GM18519 (cell line): ENCODE results near the gene IGFBP7.
A peak's percentile ranks its signal among the peaks of the same experiment; 100 is the strongest.

ENCODE experiments used
- ATAC-seq: cut with Tn5 transposase; IDR thresholded peaks from one replicate; pipeline ENCODE4 v1.9.1; 2021; ENCODE audit warnings: mild to moderate bottlenecking, moderate library complexity; ENCODE audit not compliant: unreplicated experiment, low FRiP score

The IGFBP7 gene

DNA sequence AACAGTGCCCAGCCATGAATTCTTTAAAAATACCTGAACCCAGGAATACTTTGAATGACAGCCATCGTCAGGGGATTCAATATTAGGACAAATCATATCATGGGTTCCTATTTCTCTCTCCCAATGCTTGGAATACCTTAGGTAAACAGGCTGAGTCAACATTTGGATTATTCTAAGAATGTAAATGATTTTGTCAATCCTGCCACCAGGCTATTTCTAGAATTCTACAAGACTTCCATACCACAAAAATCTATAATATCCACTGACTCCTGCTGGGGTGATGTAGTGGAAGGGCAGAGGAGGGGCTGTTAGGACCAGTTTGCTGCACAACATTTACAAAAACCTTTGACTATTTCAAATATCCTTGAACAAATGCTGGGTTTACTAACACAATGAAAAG lies 65.2 kb downstream of the IGFBP7 start:
- ATAC-seq: no peak

DNA sequence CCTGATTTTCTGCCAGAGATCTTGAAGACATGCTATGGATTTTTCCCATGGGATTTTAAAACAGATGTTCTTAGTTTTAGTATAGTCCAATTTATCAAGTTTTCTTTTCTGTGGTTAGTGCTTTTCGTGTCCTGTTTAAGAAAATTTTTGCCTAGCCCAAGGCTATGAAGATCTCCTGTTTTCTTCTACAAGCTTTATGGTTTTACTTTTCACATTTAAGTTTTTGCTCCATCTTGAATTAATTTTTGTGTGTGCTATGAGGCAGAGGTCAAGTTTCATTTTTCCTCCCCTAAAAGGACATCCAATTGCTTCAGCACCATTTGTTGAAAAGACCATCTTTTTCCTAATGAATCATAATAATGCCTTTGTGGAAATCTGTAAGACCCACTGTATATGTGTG lies 65.9 kb downstream of the IGFBP7 start:
- ATAC-seq: no peak

DNA sequence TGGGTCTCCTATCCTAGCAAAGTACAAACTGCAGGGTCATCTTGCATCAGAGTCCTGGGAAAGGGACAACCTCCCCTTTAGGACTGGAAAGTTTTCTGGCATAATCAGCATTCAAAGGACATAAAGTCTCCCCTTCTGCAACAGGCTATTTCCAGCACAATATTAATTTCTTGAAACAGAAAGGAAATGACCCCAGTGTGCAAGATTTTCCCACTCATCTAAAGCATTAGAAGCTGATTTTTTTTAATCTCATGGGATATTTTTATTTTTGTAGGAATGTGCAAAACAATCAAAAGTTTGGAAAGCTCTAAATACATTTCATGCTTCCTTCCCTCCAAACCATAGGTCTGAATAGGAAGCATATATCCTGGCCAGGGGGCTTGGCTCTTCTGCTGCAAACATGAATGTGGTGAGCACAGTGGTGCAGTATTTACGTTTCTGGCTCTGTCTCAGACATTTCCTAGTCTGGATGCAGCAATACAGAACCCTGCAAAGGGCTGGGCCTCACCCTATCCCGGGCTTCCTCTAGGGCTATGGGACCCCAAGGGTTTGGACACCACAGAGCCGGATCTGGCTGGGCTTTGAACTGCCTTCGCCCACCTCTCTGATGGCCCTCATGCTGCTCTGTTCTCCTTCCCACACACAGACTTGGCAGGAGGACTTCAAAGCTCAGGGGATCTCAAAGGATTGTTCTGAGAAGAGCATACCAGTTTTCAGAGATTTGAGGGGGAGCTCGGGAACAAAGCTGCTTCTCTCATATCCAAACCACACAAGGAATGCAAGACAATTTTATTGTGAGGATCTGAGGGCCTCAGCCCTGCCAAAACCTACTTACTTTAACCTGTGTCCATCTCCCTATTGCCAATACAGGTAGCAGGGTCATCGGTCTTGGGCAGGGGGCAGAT lies 66.6 kb downstream of the IGFBP7 start:
- ATAC-seq: no peak

DNA sequence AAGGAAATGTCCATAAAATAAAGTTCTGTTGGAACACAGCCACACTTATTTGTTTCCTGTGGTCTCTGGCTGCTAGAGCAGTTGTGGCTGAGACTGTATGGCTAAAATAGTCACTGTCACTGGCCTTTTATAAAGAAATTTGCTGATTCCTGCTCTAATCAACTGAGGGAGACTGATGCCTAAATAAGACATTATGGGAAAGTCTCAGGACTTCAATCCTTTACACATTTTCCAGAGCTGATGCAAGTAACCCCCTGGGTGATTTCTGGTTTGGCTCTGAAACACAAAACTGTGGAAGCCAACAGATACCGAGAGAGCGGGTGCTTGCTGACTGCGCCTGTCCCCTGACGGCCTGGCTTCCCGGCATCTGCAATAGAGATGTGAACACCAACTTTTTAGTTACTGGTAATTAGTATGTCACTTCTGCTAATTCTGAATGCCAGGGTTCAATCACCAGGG lies 67.4 kb downstream of the IGFBP7 start:
- ATAC-seq: no peak

DNA sequence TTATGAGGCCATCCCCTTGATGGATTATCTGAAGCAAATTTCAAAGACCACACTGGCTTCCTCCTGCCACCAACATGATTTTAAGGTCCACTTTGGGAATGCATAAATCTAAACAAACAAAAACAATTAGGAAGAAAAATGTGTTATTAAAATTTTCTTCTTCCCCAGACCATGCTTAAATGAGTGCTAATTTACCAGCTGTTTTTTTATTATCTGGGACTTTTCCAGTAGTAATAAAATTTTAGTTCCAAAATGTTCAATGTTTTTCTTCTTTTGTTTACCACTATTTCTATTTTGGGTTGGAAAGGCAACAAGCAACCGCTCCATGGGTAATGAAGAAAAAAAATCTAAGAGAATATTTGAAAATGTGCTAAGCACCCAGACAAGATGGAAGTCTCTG lies 69.2 kb downstream of the IGFBP7 start:
- no peak for ATAC-seq

DNA sequence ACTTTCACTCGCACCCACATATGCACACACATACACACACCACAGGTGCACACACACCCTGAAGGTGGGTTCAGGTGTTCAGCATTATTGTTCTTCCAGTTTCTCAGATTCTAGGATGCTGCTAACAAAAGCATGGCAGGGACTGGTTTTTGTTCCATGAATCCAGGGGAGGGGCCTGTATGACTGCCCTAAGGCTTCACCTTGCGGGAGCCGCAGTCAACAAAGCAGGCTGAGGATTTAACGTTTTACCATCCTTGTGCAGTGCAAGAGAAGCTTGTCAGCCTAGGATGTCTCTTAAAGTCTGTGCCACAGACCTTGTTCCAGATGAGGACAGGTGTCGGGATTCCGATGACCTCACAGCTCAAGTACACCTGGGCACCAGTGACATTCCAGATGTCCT lies 69.7 kb downstream of the IGFBP7 start:
- no peak for ATAC-seq

DNA sequence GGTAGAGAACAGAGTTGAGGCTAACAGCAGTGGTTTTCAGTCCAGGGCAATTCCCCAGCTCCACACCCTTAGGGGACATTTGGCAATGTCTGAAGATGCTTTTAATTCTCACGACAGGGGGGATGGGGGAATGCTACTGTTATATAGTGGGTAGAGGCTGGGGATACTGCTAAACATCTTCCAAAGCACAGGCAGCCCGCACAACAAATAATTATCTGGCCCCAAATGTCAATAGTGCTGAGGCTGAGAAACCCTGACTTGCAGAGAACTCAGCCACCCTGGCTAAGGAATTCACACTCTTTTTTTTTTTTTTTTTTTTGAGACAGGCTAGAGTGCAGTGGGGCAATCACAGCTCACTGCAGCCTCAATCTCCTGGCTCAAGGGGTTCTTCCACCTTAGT lies 70.8 kb downstream of the IGFBP7 start:
- ATAC-seq: no peak

DNA sequence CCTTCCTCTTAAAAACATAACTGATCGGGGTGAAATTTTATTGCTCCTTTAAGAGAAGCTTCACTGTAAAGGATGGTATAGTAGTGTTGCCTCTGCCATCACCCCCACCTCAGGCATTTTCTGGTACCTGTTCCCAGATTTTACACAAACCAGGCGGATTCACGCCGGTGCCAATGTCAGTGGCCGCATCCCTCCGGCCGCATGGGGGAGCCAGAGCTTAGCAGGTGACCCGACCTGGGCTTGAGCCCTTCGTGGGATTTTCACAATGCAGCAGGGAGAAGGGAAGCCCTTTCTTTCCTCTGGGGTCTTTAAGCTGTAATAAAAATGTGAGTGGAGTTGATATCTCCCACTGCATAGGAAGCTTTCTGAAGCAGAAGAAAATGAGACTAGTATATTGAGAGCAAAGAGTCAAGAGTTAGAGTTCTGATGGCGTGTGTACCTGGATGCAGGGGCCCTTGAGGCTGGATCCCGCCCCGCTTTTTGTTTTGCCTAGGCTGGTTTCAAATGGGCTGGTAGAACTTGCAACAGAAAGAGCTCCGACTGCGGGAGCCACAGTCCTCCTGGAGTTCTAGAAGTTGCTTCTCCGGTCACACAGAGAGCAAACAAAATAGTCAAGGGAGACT lies 72.1 kb downstream of the IGFBP7 start:
- peak; percentile 68 for ATAC-seq

DNA sequence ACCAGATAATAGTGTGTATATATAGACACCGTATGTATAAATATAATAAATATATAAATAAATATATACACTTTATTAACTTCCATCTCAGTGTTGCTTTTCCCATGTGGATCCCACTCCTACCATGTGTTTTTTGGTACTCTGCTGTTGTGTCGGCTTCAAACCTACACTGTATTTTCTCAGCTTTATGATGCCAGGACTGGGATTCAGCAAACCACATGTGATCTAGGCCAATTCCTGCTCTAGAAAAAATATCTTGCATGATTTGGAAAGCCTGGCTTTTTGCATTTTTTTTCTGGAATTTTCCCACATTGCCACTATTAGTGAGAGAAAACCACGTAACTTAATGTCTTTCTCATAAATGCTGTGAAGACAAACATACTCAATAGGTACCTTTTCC lies 75.7 kb downstream of the IGFBP7 start:
- ATAC-seq: no peak

DNA sequence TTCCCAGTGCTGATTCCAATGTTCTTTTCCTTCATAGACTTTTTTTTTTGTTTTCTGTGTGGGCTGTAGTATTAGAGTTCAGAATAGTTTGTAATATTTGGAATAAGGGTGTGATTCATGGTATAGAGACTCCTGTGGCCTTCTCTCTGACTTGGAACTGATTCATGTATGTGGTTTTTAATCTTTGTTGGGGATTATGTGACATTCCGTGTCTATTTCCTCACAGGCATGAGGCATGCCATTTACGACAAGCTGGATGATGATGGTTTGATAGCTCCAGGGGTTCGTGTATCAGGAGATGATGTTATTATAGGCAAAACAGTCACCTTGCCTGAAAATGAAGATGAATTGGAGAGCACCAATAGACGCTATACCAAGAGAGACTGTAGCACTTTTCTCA lies 87.1 kb downstream of the IGFBP7 start:
- no peak for ATAC-seq

DNA sequence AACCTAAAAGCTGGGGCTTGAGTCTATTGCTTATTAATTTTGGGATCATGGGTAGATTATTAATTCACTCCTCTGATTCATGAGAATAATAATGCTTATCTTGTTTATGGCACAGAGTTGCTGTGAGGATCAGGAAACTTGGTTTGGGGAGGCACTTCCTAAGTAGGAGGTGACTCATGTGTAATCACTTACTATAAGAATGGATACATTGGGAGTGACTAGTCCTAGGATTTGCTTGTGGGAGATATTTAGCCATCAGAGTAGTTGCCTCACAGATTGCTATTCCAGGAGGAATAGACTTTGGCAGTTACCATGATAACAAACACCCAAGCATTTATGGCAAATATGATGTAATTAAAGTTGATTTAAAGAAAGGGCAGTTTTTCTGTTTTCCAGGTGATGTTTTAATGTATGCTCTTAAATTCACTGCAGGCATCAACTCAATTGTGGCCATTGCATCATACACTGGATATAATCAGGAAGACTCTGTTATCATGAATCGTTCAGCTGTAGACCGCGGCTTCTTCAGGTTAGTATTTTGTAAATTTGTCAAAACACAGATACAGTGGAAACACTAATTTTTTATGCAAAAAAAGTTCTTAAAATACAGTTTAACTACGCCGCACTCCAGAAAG lies 89.6 kb downstream of the IGFBP7 start:
- ATAC-seq: no peak

DNA sequence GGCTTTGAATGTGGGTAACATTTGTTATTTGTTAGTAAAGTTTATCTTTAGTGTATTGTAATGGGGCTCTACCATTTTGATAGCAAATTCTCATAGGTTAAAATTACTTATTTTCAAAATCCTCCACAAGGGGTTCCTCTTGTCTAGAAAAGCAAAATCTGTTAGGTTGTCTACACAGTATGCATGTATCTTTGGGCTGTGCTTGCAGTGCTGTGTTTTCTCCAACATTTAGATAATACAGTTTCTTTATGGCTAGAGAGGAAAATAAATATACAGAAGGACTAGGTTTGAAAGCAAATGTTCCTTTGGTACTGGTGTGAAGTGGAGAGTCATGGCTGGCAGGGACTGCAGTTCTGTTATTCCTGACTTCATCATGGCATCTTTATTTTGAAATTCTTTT lies 91.2 kb downstream of the IGFBP7 start:
- ATAC-seq: no peak

DNA sequence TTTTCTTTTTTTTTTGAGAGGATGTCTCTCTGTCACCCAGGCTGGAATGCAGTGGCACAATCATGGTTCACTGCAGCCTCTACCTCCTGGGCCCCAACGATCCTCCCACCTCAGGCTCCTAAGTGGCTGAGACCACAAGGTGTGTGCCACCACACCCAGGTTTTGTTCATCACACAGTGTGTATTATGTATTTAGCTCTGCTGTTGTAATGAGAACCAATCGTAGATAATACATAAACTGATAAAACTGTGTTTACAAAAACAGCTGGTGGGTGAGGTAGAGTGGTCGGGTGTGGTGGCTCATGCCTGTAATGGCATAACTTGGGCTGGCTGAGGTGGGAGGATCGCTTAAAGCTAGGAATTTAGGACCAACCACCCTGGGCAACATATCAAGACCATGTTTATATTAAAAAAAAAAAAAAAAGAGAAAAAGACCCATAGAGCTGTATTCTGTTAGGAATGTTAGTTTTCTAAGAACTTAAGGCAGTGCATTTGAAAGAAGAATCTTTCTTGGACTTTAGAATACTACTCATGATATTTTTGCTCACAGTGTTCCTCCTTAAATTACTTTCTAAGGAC lies 96.6 kb downstream of the IGFBP7 start:
- ATAC-seq: no peak

DNA sequence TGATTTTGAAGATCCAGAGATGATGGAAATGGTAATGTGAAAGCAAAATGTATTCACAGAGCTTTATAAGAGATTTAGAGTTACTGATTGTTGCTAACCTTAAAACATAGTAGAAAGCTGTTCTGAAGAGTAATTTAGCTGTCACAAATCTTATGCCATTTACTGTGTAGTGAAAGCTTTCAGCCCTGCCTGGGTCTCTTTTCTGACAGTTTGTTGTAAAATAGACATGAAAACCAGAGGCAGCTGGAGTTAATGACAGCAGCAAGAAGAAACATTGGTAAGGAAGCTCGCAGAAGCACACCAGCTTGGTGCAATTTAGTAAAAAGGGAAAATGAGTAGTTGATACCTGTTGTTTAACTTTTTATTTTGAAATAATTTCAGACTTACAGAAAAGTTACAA lies 110.4 kb downstream of the IGFBP7 start:
- no peak for ATAC-seq

DNA sequence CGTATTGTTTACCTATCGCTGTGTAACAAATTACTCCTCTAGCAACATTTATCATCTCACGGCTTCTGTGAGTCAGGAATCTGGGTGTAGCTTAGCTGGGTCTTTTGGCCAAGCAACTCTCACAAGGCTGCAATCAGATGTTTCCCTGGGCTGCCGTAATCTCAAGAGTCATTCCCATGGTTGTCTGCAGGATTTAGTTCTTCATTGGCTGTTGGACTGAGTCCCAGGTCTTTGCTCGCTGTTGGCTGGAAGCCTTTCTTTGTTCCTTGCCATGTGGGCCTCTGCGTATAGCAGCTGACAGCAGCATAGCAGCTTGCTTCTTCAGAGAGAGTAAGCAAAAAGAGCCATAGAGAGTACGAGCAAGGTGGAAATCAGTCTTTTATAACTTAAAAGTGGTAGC lies 114.7 kb downstream of the IGFBP7 start:
- ATAC-seq: no peak

DNA sequence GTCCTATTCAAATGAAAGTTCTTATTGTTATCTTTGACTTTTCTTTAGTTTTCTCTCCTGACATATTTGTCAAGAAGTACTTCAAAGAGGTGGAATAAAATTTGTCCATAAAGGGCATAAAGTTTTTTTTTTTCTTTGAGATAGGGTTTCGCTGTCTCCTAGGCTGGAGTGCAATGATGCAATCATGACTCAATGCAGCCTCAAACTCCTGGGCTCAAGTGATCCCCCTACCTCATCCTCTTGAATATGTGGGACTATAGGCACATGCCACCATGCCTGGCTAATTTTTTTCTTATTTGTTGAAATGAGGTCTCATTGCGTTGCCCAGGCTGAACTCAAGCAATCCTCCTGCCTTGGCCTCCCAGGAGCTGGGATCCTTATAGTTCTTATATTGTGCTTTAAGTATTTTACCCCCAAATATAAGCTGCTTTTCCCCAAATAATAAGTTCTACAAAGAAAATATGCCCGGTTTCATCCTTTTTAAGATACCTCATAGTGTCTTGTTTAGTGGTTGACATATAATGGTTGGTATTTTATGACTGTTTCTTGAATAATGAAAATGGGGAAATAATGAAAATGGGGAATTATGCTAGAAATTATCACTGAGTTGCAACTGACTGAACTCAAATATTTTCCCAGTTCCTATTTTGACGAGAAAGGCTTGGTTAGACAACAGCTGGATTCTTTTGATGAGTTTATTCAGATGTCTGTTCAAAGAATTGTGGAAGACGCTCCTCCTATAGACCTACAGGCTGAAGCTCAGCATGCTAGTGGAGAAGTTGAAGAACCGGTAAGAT lies 119.9 kb downstream of the IGFBP7 start:
- ATAC-seq: no peak

DNA sequence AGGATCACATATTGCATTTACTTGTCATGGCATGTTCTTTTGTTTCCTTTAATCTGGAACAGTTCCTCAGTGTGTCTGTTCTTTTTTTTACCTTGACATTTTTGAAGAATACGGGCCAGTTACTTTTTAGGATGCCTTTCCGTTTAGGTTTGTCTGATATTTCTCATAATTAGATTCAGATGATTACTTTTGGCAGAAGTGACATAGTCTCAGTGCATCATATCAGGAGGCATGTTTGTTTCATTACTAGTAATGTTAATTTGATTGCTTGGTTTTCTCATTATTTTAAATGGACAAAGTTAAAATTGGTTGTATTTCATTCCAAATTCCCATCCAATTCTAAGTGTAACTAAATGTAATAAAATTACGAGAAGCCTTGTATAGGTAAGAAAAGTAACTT lies 123.2 kb downstream of the IGFBP7 start:
- ATAC-seq: no peak

DNA sequence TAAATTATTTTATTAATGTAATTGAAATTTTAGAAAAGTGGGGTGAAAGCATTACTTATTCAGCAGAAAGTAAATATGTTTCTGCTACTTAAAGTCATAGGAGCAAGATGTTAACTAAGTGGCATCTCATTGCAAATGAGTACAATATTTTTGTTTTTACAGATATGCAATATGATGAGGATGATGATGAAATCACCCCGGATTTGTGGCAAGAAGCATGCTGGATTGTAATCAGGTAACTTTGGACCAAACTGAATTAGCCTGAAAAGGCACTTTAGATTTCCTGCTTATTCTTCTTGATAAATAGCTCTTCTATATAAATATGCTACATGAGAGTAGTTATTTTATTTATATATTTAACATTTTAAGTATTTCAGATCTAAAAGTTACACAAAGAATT lies 124.0 kb downstream of the IGFBP7 start:
- ATAC-seq: no peak

DNA sequence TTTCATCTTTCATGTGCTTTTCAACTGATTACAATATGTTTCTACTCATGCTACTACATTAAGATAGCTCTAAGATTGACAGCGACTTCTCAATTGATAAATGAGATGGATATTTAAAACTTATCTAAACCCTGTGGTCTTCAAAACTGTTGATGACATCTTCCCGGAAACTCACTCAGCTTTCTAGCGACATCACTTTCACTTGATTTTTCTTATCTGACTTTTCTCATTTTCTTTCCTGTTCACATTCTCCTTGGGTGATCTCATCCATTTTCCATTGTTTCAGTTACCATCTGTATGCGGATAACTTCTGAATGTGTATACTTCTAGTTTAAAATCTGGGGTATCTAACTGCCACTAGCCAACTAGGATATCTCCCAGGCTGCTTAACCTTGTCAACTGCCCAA lies 128.4 kb downstream of the IGFBP7 start:
- ATAC-seq: no peak
